Sigmoid colon (tissue), 7 donors: ENCODE measurements around the gene TIRAP. TPM values are rescaled to one million over a fixed set of nuclear protein-coding genes. Genes with fewer than 3 reads are reported as not detected.

Source experiments
- DNase-seq: peaks from one replicate; pipeline ENCODE4 v3.0.0-alpha.2; 2019
- H3K27ac ChIP-seq, 4 donors: fragments of 200-600 bp; sonication (generic); one replicate each; pipeline ENCODE4 v1.5.1; 2016 to 2019; ENCODE audit warnings: mild to moderate bottlenecking in 1 of 4
- H3K27me3 ChIP-seq, 3 donors: fragments of 200-600 bp; sonication (generic); one replicate each; pipeline ENCODE4 v1.5.1; 2019; ENCODE audit warnings: mild to moderate bottlenecking in 1 of 3
- H3K36me3 ChIP-seq, 4 donors: fragments of 200-600 bp; sonication (generic); one replicate each; pipeline ENCODE4 v1.5.1; 2016 to 2019
- H3K4me1 ChIP-seq, 4 donors: fragments of 200-600 bp; sonication (generic); one replicate each; pipeline ENCODE4 v1.5.1; 2017 to 2019
- H3K4me3 ChIP-seq, 4 donors: fragments of 200-600 bp; sonication (generic); one replicate each; pipeline ENCODE4 v1.5.1; 2017 to 2019; ENCODE audit warnings: mild to moderate bottlenecking in 2 of 4, moderate library complexity in 1 of 4
- H3K9me3 ChIP-seq, 4 donors: fragments of 200-600 bp in 3 of 4; sonication (generic) in 3 of 4; one replicate each; pipeline versions ENCODE4 v1.5.1 to v1.6.1; 2013 to 2019
- CTCF ChIP-seq, 4 experiments: fragments of 450-650 bp in 3 of 4; fragments of 200-600 bp in 1 of 4; IDR thresholded peaks; one replicate each; pipeline ENCODE4 v1.5.1; 2016 to 2019; ENCODE audit warnings: antibody characterized with exemption in 4 of 4, mild to moderate bottlenecking in 3 of 4, moderate library complexity in 2 of 4
- EP300 ChIP-seq, 4 donors: sonication (generic); formaldehyde crosslinking; IDR thresholded peaks; one replicate each; pipeline ENCODE4 v1.6.1; 2017; ENCODE audit warnings: antibody characterized with exemption in 4 of 4
- POLR2A ChIP-seq, 2 donors: fragments of 450-650 bp; IDR thresholded peaks; one replicate each; pipeline ENCODE4 v1.6.1; 2016; ENCODE audit warnings: antibody characterized with exemption in 2 of 2, mild to moderate bottlenecking in 2 of 2, moderate library complexity in 2 of 2
- POLR2AphosphoS5 ChIP-seq, 4 donors: sonication (generic); formaldehyde crosslinking; IDR thresholded peaks; one replicate each; pipeline ENCODE4 v1.6.1; 2017; ENCODE audit warnings: antibody characterized with exemption in 4 of 4
- WGBS, 2 donors: extraction: QIAGEN DNeasy Blood & Tissue Kit; methylation state at CpG; one replicate each; pipeline ENCODE4 v1.1.7; 2013; 5-methylcytosine and 5-hydroxymethylcytosine counted together
- intact Hi-C: fragments of 100-400 bp; cut with DNase I; formaldehyde crosslinking; loops from one replicate; pipeline ENCODE4 v1.15.1; 2023
- polyA plus RNA-seq, 3 donors: library from polyadenylated mRNA; stranded (reverse); fragments of 200-250 nt; gene quantifications; one replicate each; pipeline ENCODE4 v1.2.3, GENCODE V29; 2013
- total RNA-seq, 4 donors: library from RNA; depleted of rRNA; stranded (reverse); fragments of >200 nt; gene quantifications; one replicate each; pipeline ENCODE4 v1.1.0, GENCODE V29; 2016
- donor health status: healthy with polysubstance abuse.
- donor health status: Bipolar disorder and iron deficiency.
- donor health status: healthy.

The TIRAP gene
- total and polyA plus RNA-seq, 7 donors = 4.2 to 11.5 (median 9.3) TPM

GRCh38 chr11:126279191-126279590 lies 3.7 kb upstream of the TIRAP start:
- no peaks in the 10 kb centered on the region for H3K9me3 ChIP-seq
- H3K27me3 ChIP-seq = no peaks in the 10 kb centered on the region
- peaks cover 0 to 36% (median 16%) of the 10 kb centered on the region in 4 donors for H3K36me3 ChIP-seq
- no peak overlapping the region for H3K4me3 ChIP-seq
- H3K4me1 ChIP-seq = peaks cover 0 to 21% (median 10%) of the 10 kb centered on the region in 4 donors
- no peak for DNase-seq
- 70 to 83% methylated on average over 8 of the region's 8 CpGs for WGBS, 2 donors
- no peak overlapping the region for H3K27ac ChIP-seq
- TF ChIP-seq CTCF (IDR thresholded peaks at IDR 0.05) = no peak
- no peak for TF ChIP-seq EP300 (IDR thresholded peaks at IDR 0.05)
- no peak for TF ChIP-seq POLR2AphosphoS5 (IDR thresholded peaks at IDR 0.05)
- TF ChIP-seq POLR2A (IDR thresholded peaks at IDR 0.05) = no peak
- intact Hi-C loops = no loop called here

GRCh38 chr11:126280595-126280994 lies 2.3 kb upstream of the TIRAP start:
- H3K9me3 ChIP-seq = no peaks in the 10 kb centered on the region
- peak; percentile 68 for DNase-seq
- H3K27ac ChIP-seq = peak overlapping the region in 1 of 4 donors; percentile 17
- TF ChIP-seq POLR2A (IDR thresholded peaks at IDR 0.05) (no peak), POLR2AphosphoS5 (IDR thresholded peaks at IDR 0.05) (no peak)
- H3K36me3 ChIP-seq = peaks cover 0 to 22% (median 9%) of the 10 kb centered on the region in 4 donors
- H3K4me3 ChIP-seq = no peak overlapping the region
- peaks cover 0 to 29% (median 17%) of the 10 kb centered on the region in 4 donors for H3K4me1 ChIP-seq
- no peaks in the 10 kb centered on the region for H3K27me3 ChIP-seq
- WGBS, 2 donors = 62 to 84% methylated on average over 5 of the region's 5 CpGs
- intact Hi-C loops = no loop called here

GRCh38 chr11:126281245-126281644 lies 1.6 kb upstream of the TIRAP start:
- Histone ChIP-seq H3K27me3 (no peaks in the 10 kb centered on the region), H3K4me3 (no peak overlapping the region), H3K36me3 (peaks cover 0 to 19% (median 6%) of the 10 kb centered on the region in 4 donors), H3K4me1 (peaks cover 0 to 29% (median 17%) of the 10 kb centered on the region in 4 donors), H3K9me3 (no peaks in the 10 kb centered on the region), H3K27ac (peak overlapping the region in 3 of 4 donors; percentile 91 to 94 (median 94))
- intact Hi-C loops = no loop called here
- TF ChIP-seq POLR2AphosphoS5 (IDR thresholded peaks at IDR 0.05) (no peak), CTCF (IDR thresholded peaks at IDR 0.05) (no peak), POLR2A (IDR thresholded peaks at IDR 0.05) (no peak), EP300 (IDR thresholded peaks at IDR 0.05) (no peak)
- WGBS, 2 donors = 91 to 93% methylated on average over 6 of the region's 6 CpGs
- DNase-seq = peak; percentile 40

- no peaks in the 10 kb centered on the region for H3K27me3 ChIP-seq
- H3K9me3 ChIP-seq = no peaks in the 10 kb centered on the region
- peaks cover 0 to 22% (median 6%) of the 10 kb centered on the region in 4 donors for H3K36me3 ChIP-seq
- TF ChIP-seq POLR2A (IDR thresholded peaks at IDR 0.05) = no peak
- no peak for TF ChIP-seq CTCF (IDR thresholded peaks at IDR 0.05)
- no peak for TF ChIP-seq POLR2AphosphoS5 (IDR thresholded peaks at IDR 0.05)
- no peak for TF ChIP-seq EP300 (IDR thresholded peaks at IDR 0.05)
- peak overlapping the region; percentile 91 to 94 (median 92) for H3K27ac ChIP-seq
- H3K4me3 ChIP-seq = peak overlapping the region in 2 of 4 donors; percentile 78 to 92
- intact Hi-C loops = no loop called here
- H3K4me1 ChIP-seq = peaks cover 0 to 29% (median 17%) of the 10 kb centered on the region in 4 donors
- WGBS, 2 donors = 92 to 95% methylated on average over 10 of the region's 10 CpGs
- DNase-seq = peak; percentile 56
These were observed 1.2 kb upstream of the TIRAP start for GRCh38 chr11:126281666-126282175.

GRCh38 chr11:126282361-126282735 lies 545 bp upstream of the TIRAP start:
- Histone ChIP-seq H3K27me3 (no peaks in the 10 kb centered on the region), H3K4me3 (peak overlapping the region; percentile 61 to 92 (median 71)), H3K36me3 (peaks cover 0 to 16% (median 4%) of the 10 kb centered on the region in 4 donors), H3K27ac (peak overlapping the region; percentile 91 to 94 (median 92)), H3K9me3 (no peaks in the 10 kb centered on the region), H3K4me1 (peaks cover 0 to 29% (median 17%) of the 10 kb centered on the region in 4 donors)
- DNase-seq = peak; percentile 77
- TF ChIP-seq CTCF (IDR thresholded peaks at IDR 0.05) (no peak), POLR2A (IDR thresholded peaks at IDR 0.05) (no peak), EP300 (IDR thresholded peaks at IDR 0.05) (no peak), POLR2AphosphoS5 (IDR thresholded peaks at IDR 0.05) (no peak)
- intact Hi-C loops = no loop called here
- 0 to 3% methylated on average over 15 of the region's 15 CpGs for WGBS, 2 donors
